HG02840 (cell line): Measurements from ENCODE around the gene HOXD3.

Experiments
- ATAC-seq: cut with Tn5 transposase; IDR thresholded peaks from one replicate; pipeline ENCODE4 v1.9.1; 2021; ENCODE audit warnings: mild to moderate bottlenecking, moderate library complexity, moderate number of reproducible peaks; ENCODE audit not compliant: unreplicated experiment, low FRiP score

Gene HOXD3

GRCh38 chr2:176161825-176162626 is 4.9 kb downstream of the HOXD3 start:
- no peak for ATAC-seq

DNA sequence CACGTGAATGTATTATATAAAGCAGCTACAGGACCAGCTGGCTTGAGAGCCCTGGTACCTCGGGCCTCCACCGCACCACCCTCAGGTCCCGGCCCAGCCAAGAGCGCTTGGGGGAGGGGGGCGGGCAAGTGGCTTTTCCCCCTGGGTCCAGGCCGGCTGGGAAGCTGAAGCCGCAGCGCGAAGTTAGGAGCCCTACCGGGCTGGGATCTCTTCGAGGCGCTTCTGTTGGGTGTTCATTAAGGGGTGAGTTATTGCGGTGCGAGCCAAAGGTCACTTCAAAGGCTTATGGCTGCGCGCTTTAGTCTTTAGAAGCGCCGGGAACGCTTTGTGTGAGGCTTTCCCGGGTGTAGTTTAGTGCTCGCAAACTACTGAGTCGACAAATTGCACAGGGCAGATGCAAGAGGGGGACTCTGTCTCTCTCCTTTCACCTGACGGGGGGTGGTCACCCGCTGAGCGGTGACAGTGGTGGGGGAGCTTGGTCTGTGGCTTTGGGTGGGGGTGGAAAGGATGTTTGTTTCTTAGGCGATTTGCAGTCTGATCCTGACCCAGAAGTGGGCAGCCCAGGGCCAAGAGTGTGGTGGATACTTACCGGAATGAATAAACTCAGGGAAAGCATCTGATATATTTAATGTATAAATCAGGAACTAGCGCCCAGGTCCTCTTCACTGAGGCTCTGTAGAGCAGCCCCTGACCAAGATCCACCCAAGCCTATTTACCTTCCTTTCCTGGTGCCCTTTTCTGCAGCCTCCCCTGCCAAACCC is 6.0 kb downstream of the HOXD3 start:
- no peak for ATAC-seq

DNA sequence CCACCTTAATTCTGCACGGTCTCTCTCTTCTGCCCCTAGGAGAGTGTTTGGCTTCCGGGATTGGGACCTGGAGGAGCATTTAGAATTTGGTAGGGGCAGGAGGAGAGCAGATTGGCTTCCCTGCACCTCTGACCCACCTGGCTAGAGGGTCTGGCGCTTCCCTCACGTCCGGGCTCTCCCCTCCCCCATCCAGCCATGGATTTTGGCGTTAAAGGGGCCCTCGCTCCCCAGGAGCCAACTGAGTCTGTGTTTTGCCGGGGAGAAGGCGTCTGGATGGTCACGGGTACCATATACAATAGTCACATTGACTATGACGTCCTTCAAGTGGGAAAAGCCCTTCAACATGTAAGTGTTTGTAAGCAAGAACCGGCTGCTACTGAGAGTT is 6.6 kb downstream of the HOXD3 start:
- no peak for ATAC-seq

DNA sequence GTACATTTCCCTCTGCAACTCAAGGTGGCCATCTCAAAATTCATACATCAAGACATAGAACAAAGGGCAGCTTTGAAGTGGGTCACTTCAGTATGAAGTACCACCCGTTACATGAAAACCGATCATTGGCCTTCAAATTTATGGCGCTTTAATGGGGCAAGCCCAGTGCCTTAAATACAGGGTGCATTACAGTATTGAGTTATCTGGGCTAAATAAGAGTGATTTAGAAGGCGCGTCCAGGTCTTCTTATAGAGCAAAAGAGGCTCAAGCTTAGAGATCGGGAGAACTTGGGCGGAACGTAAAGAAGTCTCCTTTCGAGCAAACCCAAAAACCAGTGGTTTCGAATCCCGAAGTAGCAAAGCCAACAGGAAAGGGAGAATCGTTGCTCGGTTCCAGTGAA is 7.1 kb downstream of the HOXD3 start:
- ATAC-seq = no peak

- no peak for ATAC-seq
These were observed 7.7 kb downstream of the HOXD3 start for GRCh38 chr2:176164611-176165369.

DNA sequence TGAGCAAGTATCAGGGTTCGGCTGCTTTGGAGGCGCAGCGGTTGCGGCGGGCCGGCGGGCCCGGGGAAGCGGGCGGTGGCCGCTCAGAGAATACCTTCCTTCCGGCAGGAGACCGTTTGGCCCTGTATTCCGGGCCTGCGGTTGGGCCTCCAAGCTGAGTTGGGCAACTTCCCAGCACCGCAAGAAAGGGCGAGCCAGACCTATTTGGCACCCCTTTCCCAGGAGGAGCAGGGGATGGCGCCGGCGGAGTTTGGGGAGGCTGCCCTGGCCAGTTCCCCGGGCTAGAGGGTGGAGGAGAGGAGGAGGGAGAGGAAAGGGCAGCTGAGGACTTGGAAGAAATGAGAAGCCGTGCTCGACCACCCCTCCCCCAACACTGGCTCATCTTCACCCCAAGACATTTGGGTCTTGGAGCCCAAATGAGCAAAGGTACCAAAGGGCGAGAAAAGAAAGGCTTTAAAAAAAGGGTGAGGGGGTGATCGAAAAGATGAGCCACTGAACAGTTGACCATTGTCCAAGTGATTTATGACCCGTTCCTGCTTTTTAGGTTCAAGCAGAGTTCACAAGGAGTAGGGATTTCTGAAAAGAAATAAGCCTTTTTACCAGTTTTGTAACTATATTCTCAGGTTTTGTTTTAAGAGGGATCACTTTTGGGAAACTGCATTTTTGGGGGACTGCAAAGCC is 8.4 kb downstream of the HOXD3 start:
- no peak for ATAC-seq

DNA sequence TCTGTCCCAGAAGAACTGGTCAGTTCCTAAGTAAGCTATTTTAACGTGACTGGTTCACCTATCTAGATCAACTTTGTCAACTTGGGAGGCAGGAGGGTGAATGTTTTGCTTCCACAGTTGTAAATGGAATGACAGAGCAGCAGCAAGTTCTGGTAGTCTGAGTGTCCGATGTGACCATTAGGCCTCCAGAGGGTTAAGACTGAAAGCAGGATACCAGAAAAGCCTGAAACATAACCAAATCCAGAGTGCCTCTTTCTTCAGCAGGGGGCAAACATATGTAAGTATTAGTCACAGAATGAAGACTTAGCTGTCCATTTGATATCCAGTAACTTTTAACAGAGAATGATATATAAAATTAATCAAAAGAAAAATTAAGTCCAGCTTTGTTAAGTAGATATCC is 9.2 kb downstream of the HOXD3 start:
- no peak for ATAC-seq

GRCh38 chr2:176167398-176167797 is 10.3 kb downstream of the HOXD3 start:
- no peak for ATAC-seq

DNA sequence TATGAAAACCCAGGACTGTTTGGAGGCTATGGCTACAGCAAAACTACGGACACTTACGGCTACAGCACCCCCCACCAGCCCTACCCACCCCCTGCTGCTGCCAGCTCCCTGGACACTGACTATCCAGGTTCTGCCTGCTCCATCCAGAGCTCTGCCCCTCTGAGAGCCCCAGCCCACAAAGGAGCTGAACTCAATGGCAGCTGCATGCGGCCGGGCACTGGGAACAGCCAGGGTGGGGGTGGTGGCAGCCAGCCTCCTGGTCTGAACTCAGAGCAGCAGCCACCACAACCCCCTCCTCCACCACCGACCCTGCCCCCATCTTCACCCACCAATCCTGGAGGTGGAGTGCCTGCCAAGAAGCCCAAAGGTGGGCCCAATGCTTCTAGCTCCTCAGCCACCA is 12.1 kb downstream of the HOXD3 start:
- ATAC-seq = no peak

- ATAC-seq = no peak
These were observed 12.6 kb downstream of the HOXD3 start for GRCh38 chr2:176169711-176170110.

GRCh38 chr2:176170602-176171305 is 13.6 kb downstream of the HOXD3 start:
- no peak for ATAC-seq

DNA sequence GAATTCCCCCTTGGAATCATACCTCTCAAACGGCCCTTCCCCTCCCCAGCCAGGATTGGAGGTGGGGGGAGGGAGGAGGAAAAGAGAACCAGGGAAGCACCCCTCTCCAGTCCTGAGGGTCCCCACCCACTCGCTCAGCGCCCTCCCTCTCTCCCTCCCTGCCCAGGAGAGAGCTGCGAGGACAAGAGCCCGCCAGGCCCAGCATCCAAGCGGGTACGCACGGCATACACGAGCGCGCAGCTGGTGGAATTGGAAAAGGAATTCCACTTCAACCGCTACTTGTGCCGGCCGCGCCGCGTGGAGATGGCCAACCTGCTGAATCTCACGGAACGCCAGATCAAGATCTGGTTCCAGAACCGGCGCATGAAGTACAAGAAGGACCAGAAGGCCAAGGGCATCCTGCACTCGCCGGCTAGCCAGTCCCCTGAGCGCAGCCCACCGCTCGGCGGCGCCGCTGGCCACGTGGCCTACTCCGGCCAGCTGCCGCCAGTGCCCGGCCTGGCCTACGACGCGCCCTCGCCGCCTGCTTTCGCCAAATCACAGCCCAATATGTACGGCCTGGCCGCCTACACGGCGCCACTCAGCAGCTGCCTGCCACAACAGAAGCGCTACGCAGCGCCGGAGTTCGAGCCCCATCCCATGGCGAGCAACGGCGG is 14.4 kb downstream of the HOXD3 start:
- ATAC-seq = no peak

- no peak for ATAC-seq
These were observed 15.1 kb downstream of the HOXD3 start for GRCh38 chr2:176172007-176172894.

- ATAC-seq = no peak
These were observed 15.9 kb downstream of the HOXD3 start for GRCh38 chr2:176172895-176173566.

- no peak for ATAC-seq
These were observed 16.7 kb downstream of the HOXD3 start for GRCh38 chr2:176173567-176174381.

DNA sequence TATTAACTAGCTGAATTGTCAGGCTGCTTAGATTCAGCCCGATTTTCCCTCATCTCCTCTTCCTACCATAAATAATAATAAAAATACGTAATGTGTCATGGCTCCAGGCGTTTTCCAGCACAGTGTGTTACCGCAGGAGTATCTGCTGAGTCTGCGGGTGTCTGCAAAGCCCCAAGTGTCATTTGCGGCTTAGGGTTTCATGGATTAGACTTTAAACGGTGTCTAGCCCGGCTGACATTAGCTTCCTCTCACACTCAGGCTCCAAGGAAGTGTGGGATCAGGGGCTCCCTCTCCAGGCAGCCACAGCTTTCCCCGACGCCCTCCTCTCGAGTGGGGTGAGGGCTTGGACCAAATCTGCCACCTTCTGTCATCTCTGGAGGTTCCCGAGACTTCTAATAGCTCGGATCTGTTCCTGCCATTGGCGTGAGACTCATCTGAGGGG is 17.3 kb downstream of the HOXD3 start:
- no peak for ATAC-seq
